H9 (cell line): Measurements from ENCODE around the gene ADAMTSL3. TPM values are rescaled to one million over a fixed set of nuclear protein-coding genes. Genes with fewer than 3 reads are reported as not detected.

Experiments used
- DNase-seq: peaks from one replicate; pipeline ENCODE4 v3.0.0-alpha.2; 2017
- H2AFZ ChIP-seq: one replicate; pipeline ENCODE4 v1.6.1; 2013; ENCODE audit warnings: mild to moderate bottlenecking, low read length, control low read depth, moderate library complexity
- H2AK5ac ChIP-seq: 2 replicates; pipeline ENCODE4 v1.6.1; 2013; ENCODE audit warnings: low read length, control low read depth, mixed read lengths; ENCODE audit not compliant: insufficient read length
- H2BK120ac ChIP-seq: one replicate; pipeline ENCODE4 v1.6.1; 2013; ENCODE audit warnings: low read depth, mild to moderate bottlenecking, low read length, control low read depth, inconsistent platforms; ENCODE audit not compliant: poor library complexity, severe bottlenecking
- H2BK12ac ChIP-seq: 2 replicates; pipeline ENCODE4 v1.6.1; 2013; ENCODE audit warnings: low read length, control low read depth, mixed read lengths, low read depth; ENCODE audit not compliant: insufficient read length
- H2BK15ac ChIP-seq: 2 replicates; pipeline ENCODE4 v1.6.1; 2013; ENCODE audit warnings: low read depth, low read length, control low read depth
- H2BK20ac ChIP-seq: one replicate; pipeline ENCODE4 v1.6.1; 2013; ENCODE audit warnings: low read depth, mild to moderate bottlenecking, low read length, control low read depth, inconsistent platforms; ENCODE audit not compliant: poor library complexity, severe bottlenecking
- H2BK5ac ChIP-seq: 2 replicates; pipeline ENCODE4 v1.6.1; 2013; ENCODE audit warnings: low read length, control low read depth, mixed read lengths; ENCODE audit not compliant: insufficient read length
- H3K14ac ChIP-seq: 2 replicates; pipeline ENCODE4 v1.6.1; 2013; ENCODE audit warnings: low read length, control low read depth; ENCODE audit not compliant: insufficient read depth
- H3K18ac ChIP-seq: 2 replicates; pipeline ENCODE4 v1.6.1; 2013; ENCODE audit warnings: low read depth, mild to moderate bottlenecking, mixed read lengths, low read length, control low read depth; ENCODE audit not compliant: insufficient read length
- H3K23ac ChIP-seq: 2 replicates; pipeline ENCODE4 v1.6.1; 2013; ENCODE audit warnings: low read length, control low read depth, mixed read lengths, low read depth; ENCODE audit not compliant: insufficient read length
- H3K23me2 ChIP-seq: 2 replicates; pipeline ENCODE4 v1.6.1; 2013; ENCODE audit warnings: low read depth, mild to moderate bottlenecking, mixed read lengths, low read length, control low read depth; ENCODE audit not compliant: insufficient read length, poor library complexity, severe bottlenecking
- H3K27ac ChIP-seq: 2 replicates; pipeline ENCODE4 v1.5.1; 2013; ENCODE audit warnings: low read length, control low read depth, mixed read lengths, low read depth; ENCODE audit not compliant: insufficient read length
- H3K27me3 ChIP-seq: 2 replicates; pipeline ENCODE4 v1.6.1; 2013; ENCODE audit warnings: low read length, control low read depth, inconsistent platforms; ENCODE audit not compliant: insufficient read depth
- H3K4ac ChIP-seq: 2 replicates; pipeline ENCODE4 v1.6.1; 2013; ENCODE audit warnings: low read depth, mild to moderate bottlenecking, control low read depth, inconsistent platforms, low read length, moderate library complexity
- H3K4me1 ChIP-seq: 2 replicates; pipeline ENCODE4 v1.6.1; 2013; ENCODE audit warnings: low read length, control low read depth, inconsistent platforms; ENCODE audit not compliant: insufficient read depth
- H3K4me2 ChIP-seq: 2 replicates; pipeline ENCODE4 v1.6.1; 2013; ENCODE audit warnings: low read length, control low read depth, mixed read lengths; ENCODE audit not compliant: insufficient read length, insufficient read depth
- H3K56ac ChIP-seq: 2 replicates; pipeline ENCODE4 v1.6.1; 2013; ENCODE audit warnings: low read depth, mild to moderate bottlenecking, mixed read lengths, low read length, control low read depth; ENCODE audit not compliant: insufficient read length
- H3K79me1 ChIP-seq: 2 replicates; pipeline ENCODE4 v1.6.1; 2013; ENCODE audit warnings: low read depth, mild to moderate bottlenecking, moderate library complexity, low read length, control low read depth, inconsistent platforms; ENCODE audit not compliant: insufficient read depth, poor library complexity, severe bottlenecking
- H3K79me2 ChIP-seq: 2 replicates; pipeline ENCODE4 v1.6.1; 2013; ENCODE audit warnings: low read length, control low read depth, inconsistent platforms; ENCODE audit not compliant: insufficient read depth
- H3K9ac ChIP-seq: 2 replicates; pipeline ENCODE4 v1.6.1; 2013; ENCODE audit warnings: low read length, control low read depth, mixed read lengths; ENCODE audit not compliant: insufficient read length; ENCODE audit errors: extremely low read depth
- H3K9me3 ChIP-seq: one replicate; pipeline ENCODE4 v1.6.1; 2013; ENCODE audit warnings: low read depth, low read length, inconsistent platforms; ENCODE audit not compliant: control insufficient read depth
- H3T11ph ChIP-seq: one replicate; pipeline ENCODE4 v1.6.1; 2013; ENCODE audit warnings: mild to moderate bottlenecking, low read length, control low read depth, inconsistent platforms
- H4K20me1 ChIP-seq: one replicate; pipeline ENCODE4 v1.6.1; 2013; ENCODE audit not compliant: control insufficient read depth, insufficient read length, insufficient read depth
- H4K5ac ChIP-seq: 2 replicates; pipeline ENCODE4 v1.6.1; 2013; ENCODE audit warnings: low read depth, mild to moderate bottlenecking, mixed read lengths, low read length, control low read depth; ENCODE audit not compliant: insufficient read length
- H4K8ac ChIP-seq: replicated peaks from 2 replicates; pipeline ENCODE4 v1.6.1; 2013; ENCODE audit warnings: low read length, control low read depth, mixed read lengths, low read depth; ENCODE audit not compliant: insufficient read length
- H4K91ac ChIP-seq: 2 replicates; pipeline ENCODE4 v1.6.1; 2013; ENCODE audit warnings: low read depth, mild to moderate bottlenecking, moderate library complexity, mixed read lengths, low read length, control low read depth; ENCODE audit not compliant: insufficient read length
- H3K27ac Mint-ChIP-seq, 3 experiments: 2 replicates in 2 of 3; 3 replicates in 1 of 3; pipeline ENCODE4 v1.8.0; 2020 to 2021; ENCODE audit warnings: mixed read lengths in 3 of 3, mild to moderate bottlenecking in 1 of 3, moderate library complexity in 1 of 3
- H3K27me3 Mint-ChIP-seq: 2 replicates; pipeline ENCODE4 v1.8.0; 2021; ENCODE audit warnings: low read depth, mild to moderate bottlenecking, moderate library complexity, mixed read lengths
- H3K36me3 Mint-ChIP-seq, 3 experiments: 2 replicates in 2 of 3; 3 replicates in 1 of 3; pipeline ENCODE4 v1.8.0; 2020 to 2021; ENCODE audit warnings: low read depth in 3 of 3, mixed read lengths in 3 of 3; ENCODE audit not compliant: insufficient read depth in 1 of 3
- H3K4me1 Mint-ChIP-seq, 2 experiments: 2 replicates each; pipeline ENCODE4 v1.8.0; 2020; ENCODE audit warnings: mixed read lengths in 2 of 2
- H3K4me3 Mint-ChIP-seq, 2 experiments: 2 replicates in 1 of 2; 3 replicates in 1 of 2; pipeline ENCODE4 v1.8.0; 2020 to 2021; ENCODE audit warnings: mild to moderate bottlenecking in 2 of 2, mixed read lengths in 2 of 2, moderate library complexity in 1 of 2
- H3K9me3 Mint-ChIP-seq, 2 experiments: 2 replicates in 1 of 2; 3 replicates in 1 of 2; pipeline ENCODE4 v1.8.0; 2020; ENCODE audit warnings: mild to moderate bottlenecking in 2 of 2, mixed read lengths in 2 of 2, moderate library complexity in 1 of 2
- WGBS: extraction: QIAGEN DNeasy Blood & Tissue Kit; methylation state at CpG from one replicate; pipeline ENCODE4 v1.1.7; 2013; ENCODE audit warnings: missing lambda C conversion rate, low lambda C conversion rate, mixed read lengths; ENCODE audit not compliant: insufficient read length; ENCODE audit errors: extremely low coverage; 5-methylcytosine and 5-hydroxymethylcytosine counted together
- total RNA-seq: library from RNA; stranded (reverse); gene quantifications from 2 replicates; pipeline ENCODE4 v1.2.1, GENCODE V29; 2021
- TF ChIP-seq, protein P1 (sequence below): fragments of 200-600 bp; sonication (generic); conservative IDR thresholded peaks from 3 replicates; pipeline ENCODE4 v1.8.0; 2021; ENCODE audit warnings: antibody characterized with exemption, mild to moderate bottlenecking

The ADAMTSL3 gene
- total RNA-seq, 1 experiment from 2014 or later, result 0.39 TPM

DNA sequence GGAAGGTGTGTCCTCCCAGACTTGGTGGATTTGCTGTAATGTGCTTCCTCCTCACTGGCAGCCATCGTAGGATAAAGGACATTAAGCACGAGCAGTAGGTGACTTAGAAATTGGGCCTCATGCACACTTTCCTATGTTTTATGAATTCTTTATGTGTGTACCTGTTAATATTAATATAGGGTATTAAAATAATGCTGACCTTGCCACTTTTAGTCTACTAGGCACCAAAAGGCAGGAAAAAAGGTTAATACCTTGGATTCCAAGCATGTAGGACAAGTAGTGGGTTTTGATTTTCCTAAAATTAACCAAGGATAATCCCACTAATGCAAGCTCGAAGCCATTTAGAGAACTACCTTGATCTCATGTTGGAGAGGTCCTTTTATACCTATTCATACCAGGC lies 55.9 kb downstream of the ADAMTSL3 start:
- no peaks in the 10 kb centered on the region for H3K9me3 ChIP-seq
- H4K20me1 ChIP-seq, result no peaks in the 10 kb centered on the region
- H2BK120ac ChIP-seq, result no peak overlapping the region
- DNase-seq, result no peak
- H3K4me1 Mint-ChIP-seq, result no peaks in the 10 kb centered on the region
- WGBS, result no CpG with 5 or more reads among the region's 3 CpGs
- no peak overlapping the region for H3K27ac ChIP-seq
- no peak overlapping the region for H3K27ac Mint-ChIP-seq
- H3K56ac ChIP-seq, result no peak overlapping the region
- H3K4me1 ChIP-seq, result no peaks in the 10 kb centered on the region
- H2AFZ ChIP-seq, result no peak overlapping the region
- H4K8ac ChIP-seq, result no peak overlapping the region
- TF ChIP-seq, protein P1, sequence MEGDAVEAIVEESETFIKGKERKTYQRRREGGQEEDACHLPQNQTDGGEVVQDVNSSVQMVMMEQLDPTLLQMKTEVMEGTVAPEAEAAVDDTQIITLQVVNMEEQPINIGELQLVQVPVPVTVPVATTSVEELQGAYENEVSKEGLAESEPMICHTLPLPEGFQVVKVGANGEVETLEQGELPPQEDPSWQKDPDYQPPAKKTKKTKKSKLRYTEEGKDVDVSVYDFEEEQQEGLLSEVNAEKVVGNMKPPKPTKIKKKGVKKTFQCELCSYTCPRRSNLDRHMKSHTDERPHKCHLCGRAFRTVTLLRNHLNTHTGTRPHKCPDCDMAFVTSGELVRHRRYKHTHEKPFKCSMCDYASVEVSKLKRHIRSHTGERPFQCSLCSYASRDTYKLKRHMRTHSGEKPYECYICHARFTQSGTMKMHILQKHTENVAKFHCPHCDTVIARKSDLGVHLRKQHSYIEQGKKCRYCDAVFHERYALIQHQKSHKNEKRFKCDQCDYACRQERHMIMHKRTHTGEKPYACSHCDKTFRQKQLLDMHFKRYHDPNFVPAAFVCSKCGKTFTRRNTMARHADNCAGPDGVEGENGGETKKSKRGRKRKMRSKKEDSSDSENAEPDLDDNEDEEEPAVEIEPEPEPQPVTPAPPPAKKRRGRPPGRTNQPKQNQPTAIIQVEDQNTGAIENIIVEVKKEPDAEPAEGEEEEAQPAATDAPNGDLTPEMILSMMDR, result no peak
- H3K79me2 ChIP-seq, result no peaks in the 10 kb centered on the region
- no peak overlapping the region for H3K9ac ChIP-seq
- no peak overlapping the region for H4K5ac ChIP-seq
- no peak overlapping the region for H3K18ac ChIP-seq
- H3K4ac ChIP-seq, result no peak overlapping the region
- H3K27me3 ChIP-seq, result no peaks in the 10 kb centered on the region
- no peaks in the 10 kb centered on the region for H3K27me3 Mint-ChIP-seq
- no peaks in the 10 kb centered on the region for H3K23me2 ChIP-seq
- H2BK12ac ChIP-seq, result no peak overlapping the region
- no peaks in the 10 kb centered on the region for H3K36me3 Mint-ChIP-seq
- H2BK20ac ChIP-seq, result no peak overlapping the region
- H3K9me3 Mint-ChIP-seq, result no peaks in the 10 kb centered on the region
- H3T11ph ChIP-seq, result no peak overlapping the region
- H3K14ac ChIP-seq, result no peak overlapping the region
- H2AK5ac ChIP-seq, result no peak overlapping the region
- H4K91ac ChIP-seq, result no peak overlapping the region
- no peak overlapping the region for H3K4me3 Mint-ChIP-seq
- H3K4me2 ChIP-seq, result no peak overlapping the region
- no peak overlapping the region for H2BK5ac ChIP-seq
- no peak overlapping the region for H2BK15ac ChIP-seq
- no peak overlapping the region for H3K23ac ChIP-seq
- H3K79me1 ChIP-seq, result no peaks in the 10 kb centered on the region
